Hematopoietic multipotent progenitor cell treated with erythropoietin and hydrocortisone succinate and interleukin-3 and kit ligand, for 4 days (in vitro differentiated cells): ENCODE results near the gene GALNT17.
"Not testable (repeated sequence)": the region's sequence is repeated elsewhere in the genome, so short reads cannot be mapped to it uniquely, and the experiment has no call there.

Experiments used
- DNase-seq: peaks from one replicate; pipeline ENCODE4 v3.0.0-alpha.2; 2015

GALNT17 gene

DNA sequence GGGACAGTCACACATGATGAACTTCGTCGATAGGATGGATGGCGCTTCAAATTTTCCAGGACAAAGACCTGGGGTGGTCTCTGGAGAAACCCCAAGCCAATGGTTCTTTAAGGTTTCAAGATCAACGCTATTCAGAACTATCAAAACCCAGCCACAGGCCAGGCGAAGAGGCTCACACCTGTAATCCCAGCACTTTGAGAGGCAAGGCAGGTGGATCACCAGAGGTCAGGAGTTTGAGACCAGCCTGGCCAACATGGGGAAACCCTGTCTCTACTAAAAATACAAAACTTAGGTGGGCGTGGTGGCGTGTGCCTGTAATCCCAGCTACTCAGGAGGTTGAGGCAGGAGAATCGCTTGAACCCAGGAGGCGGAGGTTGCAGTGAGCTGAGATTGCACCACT, 511.1 kb downstream of the GALNT17 start:
- DNase-seq, result not testable (repeated sequence)

DNA sequence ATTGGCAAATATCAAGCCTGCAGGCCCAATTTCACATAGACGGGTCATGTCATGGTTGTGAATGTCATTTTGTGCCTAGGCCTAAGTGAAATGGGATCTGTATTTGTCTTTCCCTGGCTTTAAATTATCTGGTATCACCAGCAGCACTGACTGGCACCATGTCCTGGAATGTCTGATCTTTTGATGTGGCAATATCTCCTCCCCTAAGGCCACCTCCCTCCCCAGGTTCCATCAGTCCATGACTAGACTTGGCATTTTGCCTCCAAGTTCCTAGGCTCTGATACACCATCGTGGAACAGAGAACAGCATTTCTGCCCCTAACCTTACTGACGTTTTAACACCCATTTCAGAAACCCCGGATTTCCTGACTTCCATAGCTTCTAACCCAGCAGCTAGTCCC, 513.9 kb downstream of the GALNT17 start:
- no peak for DNase-seq

DNA sequence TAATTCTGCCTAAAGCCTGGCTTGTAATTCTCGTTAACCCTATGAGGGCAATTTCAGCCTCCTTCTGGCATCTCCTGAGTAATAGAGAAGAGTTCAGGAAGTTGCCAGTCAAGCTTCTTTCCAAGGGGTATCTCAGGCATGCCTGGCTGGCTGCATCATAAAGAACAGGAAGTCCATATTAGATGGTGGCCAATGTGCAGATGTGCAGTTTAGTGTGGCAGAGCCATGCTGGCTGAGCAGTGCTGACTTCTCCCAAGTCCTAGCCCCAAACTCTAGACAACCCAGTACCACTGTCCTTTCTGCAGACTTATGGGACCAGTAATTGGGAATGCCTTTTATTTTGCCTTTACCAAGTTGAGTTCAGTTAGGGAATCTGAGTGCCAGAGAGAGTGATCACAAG, 517.9 kb downstream of the GALNT17 start:
- no peak for DNase-seq

DNA sequence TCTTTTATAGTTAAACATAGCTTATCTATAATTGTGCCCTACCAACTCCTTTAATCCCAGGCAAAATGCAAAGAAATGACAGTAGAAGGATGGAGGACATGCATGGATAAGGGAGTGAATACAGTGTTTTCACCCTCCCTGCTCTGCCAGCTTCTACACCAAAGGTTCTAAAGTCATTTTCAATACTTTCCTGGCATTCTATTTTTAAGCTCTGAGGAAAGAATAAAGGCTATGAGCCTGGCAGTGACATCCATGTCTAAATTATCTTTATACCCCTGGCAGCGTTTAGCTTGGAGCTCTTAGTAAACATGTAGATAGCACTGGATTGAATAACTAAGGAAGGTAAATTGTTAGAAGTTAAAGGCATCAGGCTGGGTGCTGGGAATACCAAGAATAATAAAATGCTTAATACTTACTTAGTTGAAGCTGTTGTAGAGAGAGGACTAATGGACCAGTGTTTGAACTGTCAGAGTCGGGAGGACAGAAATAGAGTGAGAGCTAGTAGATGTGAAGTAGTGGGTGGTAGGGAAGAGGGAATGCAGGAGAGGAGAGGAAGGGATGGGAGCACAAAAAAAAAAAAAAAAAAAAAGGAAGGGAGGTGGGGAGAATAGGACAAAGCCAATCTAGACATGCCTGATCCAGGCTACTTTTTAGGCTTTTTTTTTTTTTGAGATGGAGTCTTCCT, 518.9 kb downstream of the GALNT17 start:
- DNase-seq, result no peak

DNA sequence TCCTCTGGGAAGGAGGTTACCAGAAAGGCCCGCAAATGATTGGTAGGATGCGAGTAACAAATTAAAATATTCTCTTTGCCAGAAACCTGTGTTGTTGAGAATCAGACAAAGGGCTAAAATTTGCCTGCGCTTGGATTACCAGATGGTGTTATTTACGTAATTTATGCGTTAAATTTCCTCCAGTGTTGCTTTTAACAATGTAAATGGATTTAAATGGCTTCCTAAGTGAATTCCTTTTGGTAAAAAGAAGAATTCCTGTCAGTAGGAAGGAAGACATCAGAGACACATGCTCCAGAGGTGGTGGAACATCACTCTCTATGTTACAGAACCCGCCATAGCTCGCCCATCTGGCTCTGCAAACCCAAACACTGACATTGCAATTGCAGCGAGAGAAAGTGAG, 520.6 kb downstream of the GALNT17 start:
- DNase-seq, result no peak

DNA sequence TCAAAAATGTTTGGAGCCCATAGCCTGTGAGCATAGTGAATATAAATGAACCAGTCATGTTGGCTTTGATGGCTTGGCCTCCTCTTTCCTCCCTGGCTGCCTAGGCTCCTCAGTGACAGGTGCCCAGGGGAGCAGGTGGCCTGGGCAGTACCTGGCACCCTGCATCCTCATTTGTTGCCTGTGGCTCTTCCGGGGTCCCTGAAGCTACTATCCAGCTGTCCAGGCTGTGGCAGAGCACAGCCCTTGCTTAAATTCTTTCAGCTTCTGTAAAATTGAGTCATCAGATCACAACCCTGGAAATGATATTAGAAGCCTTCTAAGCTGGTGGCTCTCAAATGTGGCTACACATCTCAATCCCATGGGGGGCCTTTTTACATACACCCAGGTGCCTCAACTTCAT, 525.4 kb downstream of the GALNT17 start:
- no peak for DNase-seq

DNA sequence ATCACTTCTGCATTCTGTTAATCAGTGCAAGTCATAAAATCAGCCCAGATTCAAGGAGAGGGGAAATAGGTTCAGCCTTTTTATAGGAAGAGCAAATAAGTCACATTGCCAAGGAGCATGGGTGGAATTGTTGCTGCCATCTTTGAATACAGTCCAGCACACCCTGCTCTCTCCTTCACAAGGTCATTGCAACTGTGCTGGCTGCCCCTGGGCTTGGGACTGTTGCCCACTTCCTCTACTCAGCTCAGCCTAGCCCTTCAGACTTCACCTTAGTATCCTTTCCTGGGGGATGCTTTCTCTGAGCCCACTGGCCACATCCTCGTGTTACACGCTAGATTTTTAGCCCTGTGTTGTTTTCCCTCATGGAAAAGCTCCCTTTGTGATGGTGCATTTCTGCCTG, 527.7 kb downstream of the GALNT17 start:
- DNase-seq, result no peak

DNA sequence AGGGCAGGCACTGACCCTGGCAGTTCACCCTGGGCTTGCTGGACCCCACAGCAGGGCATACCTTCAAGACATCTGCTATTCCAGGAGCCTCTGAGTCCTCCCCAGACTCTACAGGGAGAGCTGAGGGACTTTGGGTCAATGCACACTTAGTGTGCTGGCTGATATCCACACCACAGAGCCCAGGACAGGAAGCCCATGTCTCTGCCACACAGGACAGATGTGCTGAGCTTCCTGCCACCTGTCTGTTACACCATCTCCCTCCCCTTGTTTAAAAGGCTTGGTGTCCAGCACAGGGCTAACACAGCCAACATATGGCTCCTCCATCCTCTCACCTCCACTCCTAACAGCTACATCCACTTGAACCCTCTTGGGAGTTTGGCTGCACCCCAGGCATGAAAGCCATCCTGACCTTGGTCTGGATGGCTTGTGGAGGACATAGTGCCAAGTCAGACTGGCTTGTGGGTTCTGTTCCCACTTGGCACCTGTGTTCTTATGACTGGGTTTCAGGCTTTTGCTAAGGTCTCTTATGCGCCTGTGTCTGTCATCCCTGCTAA, 529.8 kb downstream of the GALNT17 start:
- DNase-seq, result no peak

DNA sequence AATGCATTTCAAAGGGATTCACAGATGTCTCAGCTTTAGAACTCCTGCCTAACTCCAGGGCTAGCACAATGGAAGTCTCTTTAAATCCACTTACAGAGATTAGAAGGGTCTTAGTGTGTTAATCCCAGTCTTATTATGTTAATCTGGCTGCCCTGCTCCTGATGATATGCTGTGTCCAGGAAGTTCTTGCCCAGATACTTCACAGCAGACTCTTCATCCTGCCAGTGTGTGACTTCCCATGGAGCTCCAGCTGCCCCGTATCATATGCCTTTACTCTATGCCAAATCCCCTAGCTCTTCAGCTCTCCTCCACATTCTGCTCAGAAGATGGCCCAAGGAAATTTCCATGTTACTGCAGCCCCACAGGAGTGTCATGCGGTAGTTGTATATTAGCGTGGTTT, 533.8 kb downstream of the GALNT17 start:
- DNase-seq, result no peak

DNA sequence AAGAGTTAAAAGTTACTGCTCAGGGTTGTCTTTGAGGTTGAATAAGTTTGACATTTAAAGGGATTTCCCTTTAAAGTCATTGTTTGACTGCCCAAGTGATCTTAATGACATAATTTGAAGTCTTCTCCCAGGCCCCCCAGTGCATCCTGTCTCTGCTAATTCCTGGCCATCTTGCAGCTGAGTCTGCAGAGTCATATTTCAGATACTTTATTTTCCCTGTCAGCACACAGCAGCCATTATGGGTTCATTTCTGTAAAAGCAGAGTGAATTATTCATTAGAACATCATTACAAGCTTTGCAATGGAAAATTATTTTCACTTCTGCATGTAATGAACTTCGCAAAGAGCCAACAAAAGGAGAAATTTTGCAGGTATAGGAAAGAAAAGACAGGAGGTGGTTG, 536.6 kb downstream of the GALNT17 start:
- no peak for DNase-seq

DNA sequence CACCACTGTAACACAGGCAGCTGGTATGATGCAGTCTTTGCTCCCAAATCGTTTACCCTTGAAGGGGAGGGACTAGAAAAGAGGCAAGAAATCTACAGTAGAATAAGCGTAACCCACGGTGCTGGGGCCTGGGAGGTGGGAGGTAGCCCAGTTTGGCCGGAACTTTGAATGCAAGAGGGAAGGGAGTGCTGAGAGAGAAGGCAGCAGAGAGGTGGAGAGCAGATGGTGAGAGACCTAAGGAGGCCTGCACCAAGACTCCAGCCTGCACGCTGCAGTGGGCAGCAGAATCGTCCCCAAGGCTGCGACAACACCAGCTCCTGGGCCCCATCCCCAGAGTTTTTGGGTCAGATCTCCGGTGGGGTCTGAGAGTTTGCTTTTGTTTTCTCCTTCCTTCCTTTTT, 547.5 kb downstream of the GALNT17 start:
- DNase-seq, result no peak

DNA sequence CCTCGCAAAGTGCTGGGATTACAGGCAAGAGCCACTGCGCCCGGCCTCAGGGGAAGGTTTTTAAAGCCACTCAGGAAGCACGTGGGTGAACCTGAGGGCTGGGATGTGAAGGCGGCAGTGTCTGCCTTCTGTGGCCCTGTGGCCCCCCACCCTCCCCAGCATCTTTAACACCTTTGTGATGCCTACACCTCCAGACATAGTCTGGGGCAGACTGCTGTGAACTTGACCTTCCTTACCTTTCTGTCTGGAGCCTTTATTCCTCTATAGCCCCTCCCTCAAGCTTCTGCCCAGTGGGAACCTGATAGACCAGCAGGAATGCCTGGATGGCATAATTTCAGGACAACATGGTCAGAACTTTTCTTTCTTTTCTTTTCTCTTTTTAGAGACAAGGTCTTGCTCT, 550.2 kb downstream of the GALNT17 start:
- DNase-seq, result no peak

DNA sequence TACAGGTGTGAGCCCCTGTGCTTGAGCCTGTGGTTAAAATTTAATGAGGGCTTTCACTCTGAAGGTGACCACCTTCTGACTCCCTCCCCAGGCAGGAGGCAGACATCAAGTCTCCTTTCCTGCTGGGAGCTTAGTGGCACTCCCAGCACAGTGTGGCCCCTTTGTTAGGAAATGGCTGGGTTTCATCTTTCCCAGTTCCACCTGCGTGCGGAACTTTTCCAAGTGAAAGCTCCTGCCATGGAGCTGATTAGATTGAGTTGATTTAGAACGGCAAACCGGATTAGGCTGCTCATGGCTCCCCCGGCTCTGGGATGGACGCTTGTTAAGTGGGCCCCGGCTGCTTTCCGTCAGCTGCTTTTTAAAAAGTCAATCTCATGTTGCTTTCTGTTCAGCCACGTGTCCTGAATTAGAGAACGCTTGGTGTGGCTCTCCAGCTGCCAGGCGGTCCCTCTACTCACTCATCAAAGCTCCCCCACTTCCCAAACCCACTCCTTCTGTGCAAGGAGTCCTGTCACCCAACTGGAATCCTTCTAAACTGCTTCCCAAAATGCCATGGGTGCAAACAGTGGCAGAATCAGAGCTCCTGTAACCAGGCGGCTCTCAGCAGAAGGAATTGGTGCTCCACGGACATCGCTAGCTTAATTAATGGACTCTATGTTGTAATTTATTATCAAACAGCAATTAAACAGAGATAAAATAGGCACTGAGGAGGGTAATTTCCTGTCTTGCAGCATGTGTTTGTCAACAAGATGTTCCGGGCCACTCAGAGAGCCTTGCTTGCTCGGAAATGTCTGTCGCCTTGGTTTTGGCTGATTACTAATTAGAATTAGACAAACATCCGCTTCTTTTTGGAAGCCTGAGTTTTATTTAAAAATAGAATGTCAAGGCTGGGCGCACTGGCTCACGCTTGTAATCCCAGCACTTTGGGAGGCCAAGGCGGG, 551.2 kb downstream of the GALNT17 start:
- no peak for DNase-seq

DNA sequence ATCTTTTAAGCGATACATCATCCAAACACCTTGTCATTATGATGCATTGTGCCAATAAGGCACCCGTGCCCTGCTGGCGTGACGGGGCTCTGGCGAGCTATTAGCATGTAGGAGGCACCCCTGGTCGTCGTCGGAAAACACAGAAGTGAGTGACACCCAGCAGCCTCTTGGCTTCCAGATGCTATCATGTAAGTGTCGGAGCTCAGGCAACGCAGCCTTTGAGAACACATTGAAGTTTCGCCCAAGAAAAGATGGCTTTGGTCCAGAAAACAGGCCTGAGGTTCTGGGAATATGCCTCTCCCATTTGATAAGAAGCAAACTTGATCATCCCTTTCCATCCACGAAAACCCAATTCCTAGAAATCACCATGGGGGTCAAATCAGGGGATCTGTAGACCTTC, 555.3 kb downstream of the GALNT17 start:
- DNase-seq, result no peak

DNA sequence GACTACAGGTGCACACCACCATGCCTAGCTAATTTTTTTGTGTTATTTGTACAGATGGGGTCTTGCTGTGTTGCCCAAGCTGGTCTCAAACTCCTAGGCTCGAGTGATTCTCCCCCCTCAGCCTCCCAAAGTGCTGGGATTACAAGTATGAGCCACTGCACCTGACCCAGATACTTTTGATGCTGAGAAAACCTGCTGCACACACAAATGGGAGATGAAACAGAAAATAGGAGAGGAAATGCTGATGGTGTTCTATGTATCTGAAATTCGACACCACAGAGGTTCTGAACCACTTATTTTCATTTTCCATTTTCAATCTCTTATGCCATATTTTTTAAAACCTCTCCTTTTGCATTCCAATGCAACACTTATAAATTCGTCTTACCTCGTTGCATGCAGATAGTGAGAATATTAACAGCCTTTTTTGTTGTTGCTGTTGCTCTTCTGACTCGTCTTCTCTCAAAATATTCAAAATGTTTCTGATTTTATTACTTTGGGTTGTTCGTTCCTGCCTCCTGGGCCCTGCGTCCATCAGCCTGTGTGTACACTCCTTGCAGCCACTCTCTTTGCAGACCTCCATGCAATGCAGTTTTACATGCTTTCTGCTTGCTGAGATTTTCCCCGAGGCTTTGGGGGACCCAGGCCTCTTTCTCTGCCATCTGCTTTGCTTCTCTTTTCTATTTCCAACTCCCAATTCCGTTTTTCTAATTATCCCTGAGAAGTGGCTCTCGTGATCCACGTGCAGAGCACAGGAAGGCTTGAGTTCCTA, 556.1 kb downstream of the GALNT17 start:
- no peak for DNase-seq

DNA sequence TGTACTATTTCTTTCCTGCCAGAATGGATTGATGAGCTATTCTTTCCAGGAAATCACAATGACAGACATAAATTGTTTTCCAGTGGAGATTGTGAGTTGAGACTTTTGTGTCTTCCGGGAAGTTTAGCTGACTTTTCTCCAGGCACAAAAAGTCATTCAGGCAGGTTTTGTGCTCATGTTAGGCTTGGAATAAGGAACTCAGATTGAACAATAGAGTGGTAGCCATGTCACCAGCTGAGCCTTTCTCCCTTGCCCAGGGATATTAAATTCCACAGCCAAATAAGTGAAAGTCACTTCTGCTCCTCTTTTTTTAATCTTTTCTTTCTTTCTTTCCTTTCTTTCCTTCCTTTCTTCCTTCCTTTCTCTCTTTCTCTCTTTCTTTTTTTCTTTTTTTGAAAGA, 559.6 kb downstream of the GALNT17 start:
- DNase-seq, result no peak

DNA sequence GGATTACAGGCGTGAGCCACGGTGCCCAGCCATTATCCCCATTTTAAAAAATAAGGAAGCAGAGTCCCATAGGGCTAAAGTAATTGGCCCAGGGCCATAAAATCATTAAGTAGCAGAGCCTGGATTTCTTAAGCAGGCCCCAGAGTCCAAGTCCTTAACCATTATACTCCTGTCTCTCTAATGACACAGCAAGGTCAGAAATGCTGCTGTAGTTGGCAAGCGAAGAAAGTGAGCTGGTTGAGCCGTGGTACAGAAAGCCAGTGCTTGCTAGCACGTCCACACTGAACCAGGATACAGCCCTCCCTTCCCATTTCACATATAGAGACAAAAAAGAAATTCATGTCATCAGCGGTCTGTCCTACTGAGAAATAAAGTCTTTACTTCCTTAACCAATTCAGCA, 562.7 kb downstream of the GALNT17 start:
- DNase-seq, result no peak

DNA sequence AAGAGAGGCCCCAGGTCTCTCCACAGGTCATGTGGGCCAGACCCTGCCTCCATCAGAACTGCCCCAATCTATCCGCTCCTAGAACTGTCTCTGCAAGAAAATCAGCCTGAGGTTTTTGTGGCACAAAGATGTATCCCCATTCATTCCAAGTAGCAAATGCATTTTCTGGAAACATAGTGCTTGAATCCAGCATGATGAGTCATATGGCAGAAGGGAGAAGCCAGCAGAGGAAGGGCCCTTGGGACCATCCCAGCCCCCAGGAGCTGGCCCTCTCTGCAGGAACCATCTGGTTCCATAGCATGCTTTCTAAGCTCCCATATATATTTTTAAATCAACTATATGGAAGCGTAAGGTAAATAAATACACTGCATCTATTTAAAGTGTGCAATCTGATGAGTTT, 563.2 kb downstream of the GALNT17 start:
- DNase-seq, result no peak

DNA sequence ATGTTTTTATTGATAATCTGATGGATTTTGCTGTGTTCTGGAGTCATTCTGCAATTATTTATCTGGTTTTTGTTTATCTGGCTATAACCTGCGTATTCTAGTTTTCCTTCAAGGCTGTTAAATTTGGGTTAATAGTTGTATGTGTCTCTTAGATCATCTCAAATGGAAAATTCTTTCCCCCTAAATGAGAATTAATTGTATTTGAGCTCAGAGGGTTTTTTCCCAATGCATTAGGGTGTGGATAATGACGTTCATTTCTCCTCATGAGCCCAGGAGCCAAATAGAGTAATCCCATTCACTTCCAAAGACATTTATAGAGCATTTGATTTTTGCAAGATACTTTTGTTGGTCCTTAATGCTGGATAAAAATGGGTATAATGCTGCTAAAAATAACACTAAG, 564.6 kb downstream of the GALNT17 start:
- no peak for DNase-seq

DNA sequence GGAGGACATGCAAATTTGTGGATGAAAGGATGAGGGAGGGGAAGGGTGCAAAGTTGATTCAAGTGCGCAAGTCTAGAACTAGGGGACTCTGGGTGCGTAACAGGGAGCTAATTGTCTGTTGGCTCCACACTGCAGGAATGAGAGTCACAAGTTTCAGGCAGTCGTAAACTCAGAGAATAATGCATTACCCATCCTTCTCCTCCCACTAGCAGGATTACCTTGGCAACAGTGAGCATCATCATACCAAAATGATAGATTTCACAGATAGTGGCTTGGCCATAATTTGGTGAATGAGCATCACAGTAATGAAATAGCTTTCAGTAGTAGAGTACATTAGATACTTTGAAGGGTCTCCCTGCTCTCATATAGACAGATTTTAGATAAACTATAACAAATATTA, 565.5 kb downstream of the GALNT17 start:
- no peak for DNase-seq

DNA sequence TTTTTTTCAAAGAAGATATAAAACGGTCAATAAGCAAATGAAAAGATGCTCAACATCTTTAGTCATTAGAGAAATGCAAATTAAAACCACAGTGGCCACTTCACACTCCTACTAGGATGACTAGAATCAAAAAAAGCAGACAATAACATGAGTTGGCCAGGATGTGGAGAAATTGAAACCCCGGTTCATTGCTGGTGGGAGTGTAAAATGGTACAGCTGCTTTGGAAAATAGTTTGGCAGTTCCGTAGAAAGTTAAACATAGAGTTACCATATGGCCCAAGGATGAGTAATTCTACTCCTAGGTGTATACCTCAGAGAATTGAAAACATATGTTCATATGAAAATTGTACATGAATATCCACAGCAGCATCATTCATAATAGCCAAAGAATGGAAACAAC, 573.3 kb downstream of the GALNT17 start:
- DNase-seq, result no peak

DNA sequence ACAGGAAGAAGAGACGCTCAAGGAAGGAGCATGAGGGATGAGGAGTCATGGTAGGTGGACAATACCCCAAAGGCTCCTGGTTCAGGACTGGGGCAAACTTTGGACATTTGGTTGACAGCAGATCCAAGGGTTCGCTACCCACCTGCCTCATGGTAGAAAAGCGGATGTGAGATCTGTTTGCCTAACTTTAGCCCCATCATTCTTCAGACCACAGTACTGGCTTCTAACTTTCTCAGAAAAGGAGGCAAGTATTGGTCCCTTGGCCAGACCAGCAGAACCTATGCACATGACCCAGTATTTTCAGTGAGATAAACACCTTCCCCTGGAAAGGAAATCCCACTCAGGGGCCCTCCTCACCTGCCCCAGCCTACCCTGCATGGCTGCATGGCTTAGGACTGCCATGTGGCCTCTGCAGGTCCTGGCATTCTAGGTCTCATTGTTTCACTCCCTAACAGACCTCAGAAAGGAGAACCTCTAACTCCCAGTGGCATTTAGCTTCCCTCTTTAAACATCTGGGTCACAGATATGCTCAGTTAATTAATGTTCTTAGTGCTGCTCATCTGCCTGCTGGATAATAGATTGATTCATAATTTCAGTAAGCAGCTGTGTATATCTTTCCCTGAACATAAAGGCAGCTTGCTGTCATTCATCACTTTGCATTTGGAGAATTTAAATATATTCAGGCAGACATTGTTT, 574.1 kb downstream of the GALNT17 start:
- no peak for DNase-seq

DNA sequence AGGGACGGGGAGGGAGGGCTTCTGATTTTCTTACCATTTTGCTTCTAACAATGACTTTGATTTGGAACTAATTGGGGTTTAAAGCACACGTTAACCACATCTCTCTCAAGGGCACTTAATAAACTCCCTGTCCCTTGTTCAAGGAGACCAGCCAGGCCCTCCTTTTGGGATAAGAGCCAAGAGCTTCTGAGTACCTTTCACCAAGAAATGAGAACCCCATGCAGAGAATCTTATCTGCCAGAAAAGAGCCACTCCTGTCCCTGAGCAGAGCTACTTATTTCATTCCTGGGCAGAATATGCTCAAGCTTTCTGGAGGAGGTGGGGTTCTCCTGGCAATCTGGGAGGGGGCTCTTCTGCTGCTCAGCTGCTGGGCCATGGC, 574.6 kb downstream of the GALNT17 start:
- no peak for DNase-seq
